H1 (cell line): ENCODE data around the gene ARMC6. TPM values are rescaled to one million over a fixed set of nuclear protein-coding genes. Genes with fewer than 3 reads are reported as not detected.

Experiments used
- CTCF ChIA-PET: fragments of 300-600 bp; sonication (Branson Sonifier 250); formaldehyde crosslinking; loops from one replicate; lab custom pipeline; 2021; ENCODE audit not compliant: partially characterized antibody; lab: Charles Lee
- POLR2A ChIA-PET: fragments of 300-600 bp; sonication (Branson Sonifier 250); formaldehyde crosslinking; loops from one replicate; lab custom pipeline; 2021; ENCODE audit warnings: inconsistent platforms; ENCODE audit not compliant: partially characterized antibody; lab: Charles Lee
- DNase-seq, 2 experiments: peaks; one replicate each; pipeline versions ENCODE4 v3.0.0 to v3.0.0-alpha.2; 2010 to 2022; ENCODE audit warnings: low spot score in 2 of 2, low read depth in 1 of 2, mixed read lengths in 1 of 2
- FAIRE-seq: peaks from 2 replicates; lab custom pipeline; 2011; peaks lifted over from hg19 to GRCh38; lab: Jason Lieb, UNC
- H2AFZ ChIP-seq: 2 replicates; pipeline ENCODE4 v1.8.1; 2012; ENCODE audit warnings: low read length, inconsistent platforms
- H2AK5ac ChIP-seq: 2 replicates; pipeline ENCODE4 v1.6.1; 2013; ENCODE audit warnings: low read depth, low read length
- H2BK120ac ChIP-seq: replicated peaks from 2 replicates; pipeline ENCODE3; 2013; ENCODE audit warnings: low read depth, low read length, inconsistent platforms
- H2BK12ac ChIP-seq: 2 replicates; pipeline ENCODE4 v1.6.1; 2013; ENCODE audit warnings: low read depth, low read length
- H2BK15ac ChIP-seq: 2 replicates; pipeline ENCODE4 v1.6.1; 2013; ENCODE audit warnings: low read length
- H2BK20ac ChIP-seq: 2 replicates; pipeline ENCODE4 v1.6.1; 2013; ENCODE audit warnings: low read length
- H2BK5ac ChIP-seq: 2 replicates; pipeline ENCODE4 v1.6.1; 2013; ENCODE audit warnings: low read depth, low read length
- H3K14ac ChIP-seq: 2 replicates; pipeline ENCODE4 v1.6.1; 2013; ENCODE audit warnings: inconsistent platforms; ENCODE audit not compliant: insufficient read length
- H3K18ac ChIP-seq: 2 replicates; pipeline ENCODE4 v1.6.1; 2013; ENCODE audit warnings: low read length; ENCODE audit errors: extremely low read depth
- H3K23ac ChIP-seq: 2 replicates; pipeline ENCODE4 v1.6.1; 2013; ENCODE audit warnings: inconsistent platforms; ENCODE audit not compliant: insufficient read length
- H3K23me2 ChIP-seq: 2 replicates; pipeline ENCODE4 v1.6.1; 2013; ENCODE audit warnings: low read depth, low read length
- H3K27ac ChIP-seq: 2 replicates; pipeline ENCODE4 v1.6.1; 2011; ENCODE audit warnings: low read depth, low read length, inconsistent platforms
- H3K27me3 ChIP-seq, 4 experiments: replicated peaks in 1 of 4; 1 replicate in 1 of 4; 2 replicates in 3 of 4; pipeline versions ENCODE4 v1.6.1 to v1.8.1; 2011 to 2013; ENCODE audit warnings: low read length in 3 of 4, mild to moderate bottlenecking in 3 of 4, inconsistent platforms in 2 of 4, mixed read lengths in 2 of 4, moderate library complexity in 1 of 4; ENCODE audit not compliant: control insufficient read depth in 3 of 4, insufficient read depth in 3 of 4; ENCODE audit errors: extremely low read depth in 1 of 4
- H3K36me3 ChIP-seq, 4 experiments: 2 replicates each; pipeline versions ENCODE4 v1.6.1 to v1.8.1; 2011 to 2013; ENCODE audit warnings: mild to moderate bottlenecking in 4 of 4, low read length in 3 of 4, moderate library complexity in 2 of 4, control low read depth in 1 of 4, inconsistent platforms in 1 of 4; ENCODE audit not compliant: insufficient read depth in 4 of 4, control insufficient read depth in 2 of 4
- H3K4ac ChIP-seq: replicated peaks from 2 replicates; pipeline ENCODE3; 2013; ENCODE audit warnings: low read length, low read depth, mixed read lengths, inconsistent platforms; ENCODE audit not compliant: insufficient read length
- H3K4me1 ChIP-seq, 4 experiments: replicated peaks in 1 of 4; 1 replicate in 1 of 4; 2 replicates in 3 of 4; pipeline versions ENCODE4 v1.6.1 to v1.8.1; 2011 to 2013; ENCODE audit warnings: low read length in 3 of 4, inconsistent platforms in 2 of 4, mixed read lengths in 1 of 4; ENCODE audit not compliant: insufficient read depth in 4 of 4, control insufficient read depth in 3 of 4
- H3K4me2 ChIP-seq, 2 experiments: 2 replicates each; pipeline versions ENCODE4 v1.6.1 to v1.8.1; 2011 to 2013; ENCODE audit warnings: low read depth in 2 of 2, low read length in 2 of 2, control low read depth in 1 of 2, inconsistent platforms in 1 of 2, mild to moderate bottlenecking in 1 of 2; ENCODE audit not compliant: insufficient read depth in 1 of 2
- H3K4me3 ChIP-seq, 4 experiments: fragments of 200-600, 300-600 bp in 1 of 4; sonication (generic), shearing (Covaris generic), sonication (Bioruptor Twin) in 1 of 4; 2 replicates each; pipeline versions ENCODE4 v1.5.1 to v1.8.1; 2011 to 2016; ENCODE audit warnings: low read length in 4 of 4, low read depth in 3 of 4, control low read depth in 2 of 4, inconsistent platforms in 2 of 4, mild to moderate bottlenecking in 2 of 4, mixed read lengths in 1 of 4, moderate library complexity in 1 of 4; ENCODE audit not compliant: insufficient read depth in 2 of 4; ENCODE audit errors: extremely low read depth in 1 of 4
- H3K56ac ChIP-seq: replicated peaks from 2 replicates; pipeline ENCODE3; 2013; ENCODE audit warnings: low read depth, mild to moderate bottlenecking, mixed read lengths, low read length, inconsistent platforms; ENCODE audit not compliant: insufficient read length
- H3K79me1 ChIP-seq: 2 replicates; pipeline ENCODE4 v1.6.1; 2013; ENCODE audit warnings: low read depth, low read length, control low read depth
- H3K79me2 ChIP-seq, 2 experiments: 2 replicates each; pipeline versions ENCODE4 v1.6.1 to v1.8.1; 2012 to 2013; ENCODE audit warnings: low read length in 2 of 2, mild to moderate bottlenecking in 2 of 2, inconsistent platforms in 1 of 2; ENCODE audit not compliant: insufficient read depth in 2 of 2, control insufficient read depth in 1 of 2
- H3K9ac ChIP-seq, 4 experiments: replicated peaks in 1 of 4; 1 replicate in 1 of 4; 2 replicates in 3 of 4; pipeline versions ENCODE4 v1.6.1 to v1.8.1; 2011 to 2013; ENCODE audit warnings: low read depth in 3 of 4, low read length in 3 of 4, control low read depth in 2 of 4, mild to moderate bottlenecking in 2 of 4, moderate library complexity in 2 of 4, inconsistent platforms in 1 of 4; ENCODE audit errors: extremely low read depth in 1 of 4
- H3K9me3 ChIP-seq, 2 experiments: 2 replicates each; pipeline versions ENCODE4 v1.6.1 to v1.8.1; 2012 to 2013; ENCODE audit warnings: mild to moderate bottlenecking in 2 of 2, moderate library complexity in 2 of 2, control low read depth in 1 of 2, inconsistent platforms in 1 of 2, low read depth in 1 of 2, low read length in 1 of 2, mixed read lengths in 1 of 2; ENCODE audit not compliant: insufficient read depth in 2 of 2
- H4K20me1 ChIP-seq, 2 experiments: replicated peaks in 1 of 2; 2 replicates each; pipeline versions ENCODE3 to v1.8.1; 2011 to 2013; ENCODE audit warnings: inconsistent platforms in 2 of 2, low read length in 2 of 2, mild to moderate bottlenecking in 1 of 2; ENCODE audit not compliant: insufficient read depth in 2 of 2, control insufficient read depth in 1 of 2
- H4K5ac ChIP-seq: 2 replicates; pipeline ENCODE4 v1.6.1; 2013; ENCODE audit warnings: low read length, low read depth, mixed read lengths, inconsistent platforms; ENCODE audit not compliant: insufficient read length
- H4K8ac ChIP-seq: 2 replicates; pipeline ENCODE4 v1.8.0; 2013; ENCODE audit warnings: mild to moderate bottlenecking, moderate library complexity, low read length, inconsistent platforms; ENCODE audit not compliant: insufficient read depth; ENCODE audit errors: extremely low read depth
- H4K91ac ChIP-seq: replicated peaks from 2 replicates; pipeline ENCODE3; 2013; ENCODE audit warnings: low read length, mixed read lengths, inconsistent platforms; ENCODE audit not compliant: insufficient read length
- CBX5 ChIP-seq: fragments of 300-800, 300-1000 bp; sonication (generic); IDR thresholded peaks from 2 replicates; pipeline ENCODE4 v1.7.1; 2016; ENCODE audit warnings: antibody characterized with exemption, low read length, low read depth
- EP300 ChIP-seq, 2 experiments: IDR thresholded peaks; 1 replicate in 1 of 2; 2 replicates in 1 of 2; pipeline ENCODE4 v1.6.1; 2011 to 2012; ENCODE audit warnings: low read depth in 2 of 2, low read length in 2 of 2, mild to moderate bottlenecking in 2 of 2, borderline replicate concordance in 1 of 2, inconsistent platforms in 1 of 2, moderate library complexity in 1 of 2
- GABPA ChIP-seq: IDR thresholded peaks from 2 replicates; pipeline ENCODE4 v1.6.1; 2011; ENCODE audit warnings: mild to moderate bottlenecking, low read length, moderate library complexity, borderline replicate concordance; ENCODE audit not compliant: insufficient read depth
- POLR2AphosphoS5 ChIP-seq: IDR thresholded peaks from 2 replicates; pipeline ENCODE4 v1.6.1; 2011; ENCODE audit warnings: low read depth, low read length
- RBBP5 ChIP-seq: IDR thresholded peaks from 2 replicates; pipeline ENCODE4 v1.7.1; 2012; ENCODE audit warnings: low read depth, mild to moderate bottlenecking, inconsistent platforms, low read length, moderate library complexity, borderline replicate concordance
- SP1 ChIP-seq: IDR thresholded peaks from 2 replicates; pipeline ENCODE4 v1.6.1; 2011; ENCODE audit warnings: low read depth, low read length
- WGBS, 2 experiments: shearing (Covaris generic) in 1 of 2; methylation state at CpG; one replicate each; pipeline versions ENCODE4 v1.1.6 to v1.1.7; 2013 to 2015; ENCODE audit warnings: low lambda C conversion rate in 2 of 2, mixed read lengths in 2 of 2, inconsistent platforms in 1 of 2, low coverage in 1 of 2, missing lambda C conversion rate in 1 of 2; ENCODE audit not compliant: insufficient replicate concordance in 2 of 2, insufficient coverage in 1 of 2, insufficient read length in 1 of 2; ENCODE audit errors: extremely low coverage in 1 of 2, missing lambda C conversion rate in 1 of 2; 5-methylcytosine and 5-hydroxymethylcytosine counted together
- polyA plus RNA-seq, 7 experiments: library from polyadenylated mRNA; depleted of rRNA in 3 of 7; stranded (reverse) in 5 of 7; unstranded in 2 of 7; fragments of >200 nt in 5 of 7; fragments of 200-250 nt in 2 of 7; gene quantifications; 1 replicate in 5 of 7; 2 replicates in 1 of 7; 4 replicates in 1 of 7; pipeline versions ENCODE4 v1.2.1 to v1.2.3, GENCODE V29; 2011 to 2013; ENCODE audit warnings: missing spikeins in 2 of 7, mixed read lengths in 2 of 7
- total RNA-seq: library from RNA; stranded (reverse); fragmentation: NEBNext Ultra II Directional; extraction: Animal tissue kit (Norgen Biotek cat#: 25700); gene quantifications from 2 replicates; pipeline ENCODE4 v1.2.1, GENCODE V29; 2021
- TF ChIP-seq, protein P1 (sequence below): IDR thresholded peaks from 2 replicates; pipeline ENCODE4 v1.6.1; 2012; ENCODE audit warnings: low read length, inconsistent platforms

Gene ARMC6
- total and polyA plus RNA-seq, 2 of the 8 experiments (the other 6 are each of a cell fraction or from before 2014, with no cell fraction given), result 67.1 to 68.3 TPM

DNA sequence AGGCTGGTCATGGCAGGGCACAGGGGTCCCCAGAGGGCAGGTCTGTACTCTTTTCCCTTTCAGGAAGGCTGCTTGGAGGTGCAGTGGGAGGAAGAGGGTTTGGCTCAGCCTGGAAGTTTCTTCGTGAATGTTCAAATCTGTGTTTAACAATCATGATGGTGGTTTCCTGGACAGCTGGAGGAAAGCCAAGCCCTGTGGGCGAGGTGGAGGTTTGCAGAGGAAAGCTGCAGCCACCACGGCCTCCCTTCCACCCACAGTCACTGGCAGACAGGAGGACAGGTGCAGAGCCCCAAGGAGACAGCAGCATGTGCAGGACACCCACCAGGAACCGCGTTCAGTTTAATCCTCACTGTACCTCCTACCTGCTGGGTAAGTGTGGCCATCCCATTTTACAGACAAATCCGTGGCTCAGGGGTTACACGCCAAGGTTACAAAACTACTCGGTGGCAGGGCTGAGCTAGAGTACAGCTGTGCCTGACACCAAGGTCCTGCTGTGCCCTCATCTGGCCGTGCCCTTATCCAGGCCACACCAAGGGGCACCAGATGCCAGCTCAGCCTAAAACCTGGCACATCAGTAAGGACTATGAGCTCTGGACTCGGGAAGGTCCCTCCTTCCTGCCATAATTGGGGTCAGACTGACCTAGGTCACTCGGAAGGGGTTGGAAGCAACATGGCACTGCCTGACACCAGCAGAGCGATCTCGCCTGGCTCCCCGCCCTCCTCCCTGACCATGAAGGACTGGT, 34.2 kb upstream of the ARMC6 start:
- no peak overlapping the region for H2AFZ ChIP-seq
- 92% methylated on average over 14 of the region's 14 CpGs; no CpG with 5 or more reads in 1 of the 2 experiments for WGBS, 2 experiments
- H3K79me2 ChIP-seq, result no peaks in the 10 kb centered on the region
- H2BK120ac ChIP-seq, result no peak overlapping the region
- no peak overlapping the region for H2BK15ac ChIP-seq
- H3K23ac ChIP-seq, result no peak overlapping the region
- H3K56ac ChIP-seq, result no peak overlapping the region
- H3K4me1 ChIP-seq, result peaks cover 0 to 7% (median 3%) of the 10 kb centered on the region in 4 experiments; a peak in 5 of 7 replicates
- H3K14ac ChIP-seq, result no peak overlapping the region
- H4K20me1 ChIP-seq, result peaks cover 11 to 20% of the 10 kb centered on the region in 2 experiments
- H3K18ac ChIP-seq, result no peak overlapping the region
- H3K4me3 ChIP-seq, result no peak overlapping the region
- no peak overlapping the region for H3K4ac ChIP-seq
- peaks cover 17 to 48% (median 28%) of the 10 kb centered on the region in 4 experiments for H3K36me3 ChIP-seq
- FAIRE-seq (no peak), DNase-seq (no peak)
- H4K8ac ChIP-seq, result no peak overlapping the region
- 0 out of 2 replicates have a peak, but pooled peaks cover 3% of the 10 kb centered on the region for H3K79me1 ChIP-seq
- no peak overlapping the region for H2AK5ac ChIP-seq
- no peak overlapping the region for H2BK20ac ChIP-seq
- no peaks in the 10 kb centered on the region for H3K9me3 ChIP-seq
- no peak overlapping the region for H3K9ac ChIP-seq
- no peaks in the 10 kb centered on the region for H3K23me2 ChIP-seq
- ChIA-PET POLR2A (interaction anchor here (0.7 to 2.0 kb wide), 5 partner anchors 9 to 60 kb away, joined by 3 to 7 read pairs (median 4); no protein-coding TSS in a partner anchor), CTCF (interaction anchor here (1.0 to 3.8 kb wide), 7 partner anchors 10 to 89 kb away, joined by 3 to 19 read pairs (median 5); no protein-coding TSS in a partner anchor)
- TF ChIP-seq CBX5, result no peak
- no peak for TF ChIP-seq POLR2AphosphoS5
- TF ChIP-seq GABPA, result no peak
- no peak for TF ChIP-seq RBBP5
- no peak for TF ChIP-seq EP300 (IDR thresholded peaks at IDR 0.05; ENCODE audit: borderline replicate concordance in 1 of 2, low read depth in 2 of 2, low read length in 2 of 2)
- TF ChIP-seq, protein P1, sequence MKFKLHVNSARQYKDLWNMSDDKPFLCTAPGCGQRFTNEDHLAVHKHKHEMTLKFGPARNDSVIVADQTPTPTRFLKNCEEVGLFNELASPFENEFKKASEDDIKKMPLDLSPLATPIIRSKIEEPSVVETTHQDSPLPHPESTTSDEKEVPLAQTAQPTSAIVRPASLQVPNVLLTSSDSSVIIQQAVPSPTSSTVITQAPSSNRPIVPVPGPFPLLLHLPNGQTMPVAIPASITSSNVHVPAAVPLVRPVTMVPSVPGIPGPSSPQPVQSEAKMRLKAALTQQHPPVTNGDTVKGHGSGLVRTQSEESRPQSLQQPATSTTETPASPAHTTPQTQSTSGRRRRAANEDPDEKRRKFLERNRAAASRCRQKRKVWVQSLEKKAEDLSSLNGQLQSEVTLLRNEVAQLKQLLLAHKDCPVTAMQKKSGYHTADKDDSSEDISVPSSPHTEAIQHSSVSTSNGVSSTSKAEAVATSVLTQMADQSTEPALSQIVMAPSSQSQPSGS, result no peak
- TF ChIP-seq SP1, result no peak
- H2BK12ac ChIP-seq, result no peak overlapping the region
- H3K27ac ChIP-seq, result no peak overlapping the region
- H4K5ac ChIP-seq, result no peak overlapping the region
- H3K27me3 ChIP-seq, result no peaks in the 10 kb centered on the region
- H3K4me2 ChIP-seq, result no peak overlapping the region
- H4K91ac ChIP-seq, result no peak overlapping the region
- no peak overlapping the region for H2BK5ac ChIP-seq
